Epidermal melanocyte (primary cell): Measurements from ENCODE around the gene FNDC8.
A peak's percentile ranks its signal among the peaks of the same experiment; 100 is the strongest.
"Not testable (repeated sequence)": the region's sequence is repeated elsewhere in the genome, so short reads cannot be mapped to it uniquely, and the experiment has no call there.

Experiments
- DNase-seq: peaks from one replicate; pipeline ENCODE4 v3.0.0; 2011; ENCODE audit warnings: low spot score; ENCODE audit not compliant: insufficient read length

The FNDC8 gene

GRCh38 chr17:35094902-35095301 is 26.5 kb upstream of the FNDC8 start:
- DNase-seq = no peak

- DNase-seq = no peak
These were observed 25.7 kb upstream of the FNDC8 start for GRCh38 chr17:35095741-35096140.

- no peak for DNase-seq
These were observed 23.6 kb upstream of the FNDC8 start for GRCh38 chr17:35097776-35098175.

GRCh38 chr17:35099908-35100307 is 21.5 kb upstream of the FNDC8 start:
- DNase-seq = no peak

GRCh38 chr17:35101036-35101435 is 20.4 kb upstream of the FNDC8 start:
- no peak for DNase-seq

- no peak for DNase-seq
These were observed 19.7 kb upstream of the FNDC8 start for GRCh38 chr17:35101725-35102124.

- no peak for DNase-seq
These were observed 18.1 kb upstream of the FNDC8 start for GRCh38 chr17:35103271-35103670.

GRCh38 chr17:35104844-35105450 is 16.5 kb upstream of the FNDC8 start:
- no peak for DNase-seq

- DNase-seq = not testable (repeated sequence)
These were observed 10.6 kb upstream of the FNDC8 start for GRCh38 chr17:35110791-35111190.

- DNase-seq = no peak
These were observed 4.6 kb upstream of the FNDC8 start for GRCh38 chr17:35116845-35117244.

- DNase-seq = no peak
These were observed 3.4 kb upstream of the FNDC8 start for GRCh38 chr17:35117984-35118383.

- DNase-seq = peak; percentile 70
These were observed 1.8 kb upstream of the FNDC8 start, which contains the start of gene RAD51D for GRCh38 chr17:35119370-35120165. Gene RAD51D (minus strand): TSS chr17:35119860. CDS start chr17:35119613, 247 bp downstream.

- DNase-seq = no peak
These were observed 6.5 kb downstream of the FNDC8 start for GRCh38 chr17:35127751-35128514.

GRCh38 chr17:35129154-35129972 is 7.9 kb downstream of the FNDC8 start:
- no peak for DNase-seq

- no peak for DNase-seq
These were observed 8.5 kb downstream of the FNDC8 start for GRCh38 chr17:35129973-35130351.

GRCh38 chr17:35130392-35130791 is 9.0 kb downstream of the FNDC8 start:
- DNase-seq = no peak

GRCh38 chr17:35132099-35132498 is 10.7 kb downstream of the FNDC8 start:
- DNase-seq = no peak

GRCh38 chr17:35132816-35133550 is 11.6 kb downstream of the FNDC8 start:
- no peak for DNase-seq

- no peak for DNase-seq
These were observed 13.9 kb downstream of the FNDC8 start for GRCh38 chr17:35135322-35135721.

GRCh38 chr17:35138218-35138617 is 16.8 kb downstream of the FNDC8 start:
- DNase-seq = no peak
